ENCODE results near the gene KLF3.
A peak's percentile ranks its signal among the peaks of the same experiment; 100 is the strongest.
"Not testable (repeated sequence)": the region's sequence is repeated elsewhere in the genome, so short reads cannot be mapped to it uniquely, and the experiment has no call there.

KLF3 gene

GRCh38 chr4:38663801-38664705, at the start of gene KLF3:
Gene KLF3, plus strand, starts transcription at chr4:38664199. Its CDS starts 16,427 bp downstream, at chr4:38680626.
- DNase-seq: peak; percentile 63 to 93

GRCh38 chr4:38614231-38614630, 49.8 kb upstream of the KLF3 start:
- DNase-seq: no peak

GRCh38 chr4:38615847-38616246, 48.2 kb upstream of the KLF3 start:
- no peak for DNase-seq

- no peak for DNase-seq
These were observed 45.5 kb upstream of the KLF3 start for GRCh38 chr4:38618505-38618904.

GRCh38 chr4:38619316-38619715, 44.7 kb upstream of the KLF3 start:
- no peak for DNase-seq

GRCh38 chr4:38620065-38620464, 43.9 kb upstream of the KLF3 start:
- DNase-seq: no peak

GRCh38 chr4:38620527-38621027, 43.4 kb upstream of the KLF3 start:
- DNase-seq: no peak

GRCh38 chr4:38621028-38621684, 42.8 kb upstream of the KLF3 start:
- DNase-seq: no peak

- DNase-seq: no peak
These were observed 42.2 kb upstream of the KLF3 start for GRCh38 chr4:38621831-38622230.

GRCh38 chr4:38622340-38622739, 41.7 kb upstream of the KLF3 start:
- DNase-seq: not testable (repeated sequence)

GRCh38 chr4:38623260-38623659, 40.7 kb upstream of the KLF3 start:
- DNase-seq: no peak

GRCh38 chr4:38624311-38624710, 39.7 kb upstream of the KLF3 start:
- peak; percentile 0 to 11 for DNase-seq

GRCh38 chr4:38625508-38625907, 38.5 kb upstream of the KLF3 start:
- no peak for DNase-seq

- not testable (repeated sequence) for DNase-seq
These were observed 37.0 kb upstream of the KLF3 start for GRCh38 chr4:38626901-38627444.

- DNase-seq: no peak
These were observed 33.5 kb upstream of the KLF3 start for GRCh38 chr4:38630519-38630918.

- DNase-seq: no peak
These were observed 29.8 kb upstream of the KLF3 start for GRCh38 chr4:38634047-38634759.

- no peak for DNase-seq
These were observed 24.8 kb upstream of the KLF3 start for GRCh38 chr4:38639242-38639641.

GRCh38 chr4:38641811-38642210, 22.2 kb upstream of the KLF3 start:
- DNase-seq: no peak

- DNase-seq: no peak
These were observed 19.8 kb upstream of the KLF3 start for GRCh38 chr4:38644201-38644600.

- DNase-seq: no peak
These were observed 16.7 kb upstream of the KLF3 start for GRCh38 chr4:38647101-38647819.

- no peak for DNase-seq
These were observed 13.9 kb upstream of the KLF3 start for GRCh38 chr4:38650133-38650532.

- no peak for DNase-seq
These were observed 9.7 kb upstream of the KLF3 start for GRCh38 chr4:38654273-38654672.

Data from NCI-H526 (cell line).